CD4-positive, alpha-beta T cell treated with Interleukin-17A for 4 hours (primary cell): ENCODE results near the gene TRIM33.
A peak's percentile ranks its signal among the peaks of the same experiment; 100 is the strongest.

Experiments used
- DNase-seq: peaks from one replicate; pipeline ENCODE4 v3.0.0-alpha.2; 2020; ENCODE audit warnings: mixed read lengths

The TRIM33 gene

DNA sequence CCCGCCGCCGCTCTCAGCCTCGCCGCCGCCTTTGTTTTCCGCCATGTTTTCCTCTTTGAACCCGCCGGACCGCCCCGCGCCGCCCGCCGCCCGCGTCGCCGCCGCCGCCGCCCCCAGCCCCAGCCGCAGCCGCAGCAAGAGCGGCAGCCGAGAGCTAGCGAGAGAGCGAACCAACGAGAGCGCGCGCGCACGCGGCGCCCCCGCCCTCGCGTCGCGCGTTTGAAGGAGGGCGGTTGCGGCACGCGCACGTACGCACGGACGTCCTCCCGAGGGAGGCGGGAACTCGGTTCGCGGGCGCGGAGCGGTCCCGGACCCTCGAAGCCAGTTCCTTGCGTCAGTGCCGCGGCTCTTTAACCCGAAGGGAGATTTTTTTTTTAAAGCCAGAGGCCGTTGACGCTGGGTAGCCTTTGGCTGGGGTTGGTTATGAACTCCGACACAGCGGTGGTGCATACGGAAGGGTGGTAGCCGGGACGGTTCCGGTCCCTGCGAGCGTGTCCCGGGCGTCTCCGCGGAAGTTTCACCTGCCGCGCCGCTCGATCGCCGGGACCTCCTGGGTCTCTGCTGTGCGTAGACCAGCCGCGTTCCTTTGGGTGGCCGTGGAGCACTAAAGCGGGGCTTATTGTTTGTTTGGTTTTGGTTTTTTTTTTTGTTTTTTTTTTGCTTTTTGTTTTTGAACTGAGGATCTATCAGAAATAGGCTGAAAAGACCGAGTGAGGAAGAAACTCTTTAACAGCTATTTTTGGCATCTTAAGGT lies at the start of gene TRIM33:
Gene TRIM33, minus strand, starts transcription at position 172 of the 754 bp plus-strand sequence. Its CDS starts 127 bp downstream, at position 45.
- peak; percentile 95 for DNase-seq

DNA sequence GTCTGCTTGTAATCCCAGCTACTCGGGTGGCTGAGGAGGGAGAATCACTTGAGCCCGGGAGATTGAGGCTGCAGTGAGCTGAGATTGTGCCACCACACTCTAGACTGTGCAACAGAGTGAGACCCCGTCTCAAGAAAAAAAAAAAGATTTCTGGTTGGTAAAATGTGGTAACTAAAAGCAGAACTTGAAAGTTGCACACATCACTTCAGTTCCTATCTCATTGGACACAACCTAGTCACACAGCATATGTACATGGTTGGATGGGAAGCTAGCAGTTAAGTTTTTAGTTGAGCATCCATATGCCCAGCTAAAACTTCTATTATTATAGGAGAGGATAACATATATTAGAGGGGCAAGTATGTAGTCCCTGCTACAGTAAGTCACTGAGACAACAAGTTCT lies 48.4 kb upstream of the TRIM33 start:
- no peak for DNase-seq

GRCh38 chr1:114558544-114558943 lies 47.5 kb upstream of the TRIM33 start:
- DNase-seq = no peak

- no peak for DNase-seq
Measured at GRCh38 chr1:114554577-114554976, 43.6 kb upstream of the TRIM33 start.

- no peak for DNase-seq
Measured at GRCh38 chr1:114552106-114552639, 41.2 kb upstream of the TRIM33 start.

DNA sequence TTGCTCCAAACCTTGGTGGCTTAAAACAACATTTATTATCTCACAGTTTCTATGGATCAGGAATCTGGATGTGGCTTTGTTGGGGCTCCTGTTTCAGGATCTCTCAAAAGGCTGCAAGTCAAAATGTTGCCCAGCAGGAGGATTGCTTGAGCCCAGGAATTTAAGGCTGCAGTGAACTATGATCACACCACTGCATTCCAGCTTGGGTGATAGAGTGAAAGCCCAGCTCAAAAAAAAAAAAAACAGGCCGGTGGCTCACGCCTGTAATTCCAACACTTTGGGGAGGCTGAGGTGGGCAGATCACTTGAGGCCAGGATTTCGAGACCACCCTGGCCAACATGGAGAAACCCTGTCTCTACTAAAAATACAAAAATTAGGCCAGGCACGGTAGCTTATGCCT lies 40.4 kb upstream of the TRIM33 start:
- DNase-seq = no peak

DNA sequence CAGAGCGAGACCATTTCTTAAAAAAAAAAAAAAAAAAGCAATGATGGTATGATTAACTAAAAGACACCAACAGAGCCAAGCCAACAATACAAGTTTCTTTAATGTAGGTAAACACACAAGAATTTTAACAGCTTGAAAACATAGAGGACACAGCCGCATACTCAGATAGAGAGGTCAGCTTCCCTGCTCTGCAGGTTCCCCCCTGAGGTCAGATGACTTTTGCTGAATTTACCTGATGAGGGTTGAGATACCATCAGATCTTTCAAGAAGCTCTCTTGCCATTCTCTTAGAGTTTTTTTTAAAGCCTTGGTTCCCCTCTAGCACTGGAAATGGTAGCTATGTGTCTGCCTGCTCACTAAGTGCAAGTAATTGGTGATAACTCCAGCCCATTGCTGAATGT lies 39.3 kb upstream of the TRIM33 start:
- no peak for DNase-seq

DNA sequence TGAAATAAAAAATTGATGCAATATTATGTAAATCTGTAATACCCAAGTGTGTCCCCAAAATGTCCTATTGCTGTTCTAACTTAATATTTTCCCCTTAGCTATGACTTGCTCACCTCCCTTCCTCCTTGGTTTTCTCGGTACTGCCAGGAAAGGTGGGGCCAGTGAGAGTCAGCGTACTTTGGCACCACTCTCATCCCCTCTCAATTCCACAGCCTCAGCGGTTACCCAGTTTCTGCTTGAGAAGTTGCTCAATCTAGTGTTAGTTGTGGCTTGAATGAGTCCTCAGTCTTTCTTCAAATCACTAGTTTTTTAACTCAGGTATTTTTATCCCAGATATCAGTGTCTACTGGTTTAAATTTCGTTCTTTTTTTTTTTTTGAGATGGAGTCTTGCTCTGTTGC lies 38.1 kb upstream of the TRIM33 start:
- no peak for DNase-seq

- DNase-seq = no peak
Measured at GRCh38 chr1:114547076-114547475, 36.1 kb upstream of the TRIM33 start.

- DNase-seq = no peak
Measured at GRCh38 chr1:114545796-114546195, 34.8 kb upstream of the TRIM33 start.

GRCh38 chr1:114545315-114545714 lies 34.3 kb upstream of the TRIM33 start:
- no peak for DNase-seq

GRCh38 chr1:114540821-114541220 lies 29.8 kb upstream of the TRIM33 start:
- DNase-seq = no peak

DNA sequence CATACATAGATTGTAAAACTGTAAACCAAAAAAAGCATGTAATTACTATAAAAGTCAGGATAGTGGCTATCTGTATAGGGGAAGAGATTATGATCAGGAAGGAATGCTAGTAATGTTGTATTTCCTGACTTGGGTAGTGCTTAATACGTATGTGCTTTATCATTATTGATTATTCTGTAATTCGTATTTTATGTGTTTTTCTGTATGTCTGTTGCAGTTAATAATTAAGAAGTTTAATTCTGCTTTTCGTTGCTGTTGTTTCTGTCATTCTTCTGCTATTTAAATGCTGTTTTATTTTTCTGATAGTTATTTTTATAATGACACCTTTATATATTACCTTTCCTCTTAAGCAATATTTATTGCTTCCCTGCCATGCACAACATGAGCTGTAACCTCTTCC lies 29.3 kb upstream of the TRIM33 start:
- DNase-seq = no peak

GRCh38 chr1:114536043-114536442 lies 25.0 kb upstream of the TRIM33 start:
- DNase-seq = no peak

DNA sequence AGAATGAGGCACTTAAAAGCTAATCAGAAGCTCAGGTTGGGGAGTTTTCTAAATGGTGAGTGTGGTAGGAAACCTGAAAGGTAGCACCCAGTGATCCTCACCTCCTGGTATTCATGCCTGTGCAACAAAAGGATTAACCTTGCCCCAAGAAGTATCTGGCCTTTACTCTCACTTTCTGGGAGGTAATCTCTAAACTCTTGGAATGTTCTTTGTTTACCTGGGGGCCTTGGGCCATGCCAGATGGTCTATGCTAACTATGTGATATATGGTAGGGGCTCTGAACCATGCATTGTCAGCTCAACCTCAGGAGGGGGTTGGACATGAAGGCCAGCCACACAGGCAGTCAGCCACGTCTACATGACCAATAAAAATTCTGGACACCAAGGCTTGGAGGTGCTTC lies 24.4 kb upstream of the TRIM33 start:
- DNase-seq = no peak

GRCh38 chr1:114531094-114531493 lies 20.1 kb upstream of the TRIM33 start:
- no peak for DNase-seq

GRCh38 chr1:114530224-114530623 lies 19.2 kb upstream of the TRIM33 start:
- DNase-seq = no peak

GRCh38 chr1:114524944-114525343 lies 13.9 kb upstream of the TRIM33 start:
- DNase-seq = no peak

DNA sequence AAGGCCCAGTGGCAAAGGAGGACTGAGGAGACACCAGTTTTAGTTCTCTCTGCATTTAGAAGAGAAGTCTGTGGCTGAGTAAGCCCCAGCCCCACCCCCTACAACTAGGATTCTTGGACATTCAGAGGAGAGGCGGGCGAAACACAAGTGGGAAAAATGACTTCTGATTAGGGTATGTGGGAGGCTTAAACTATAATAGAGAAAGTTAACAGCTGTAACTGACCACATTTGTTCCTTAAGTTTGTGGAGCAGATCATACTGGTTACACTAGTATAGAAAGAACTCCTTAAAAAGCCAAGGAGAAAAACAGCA lies 11.2 kb upstream of the TRIM33 start:
- no peak for DNase-seq

GRCh38 chr1:114521396-114522263 lies 10.6 kb upstream of the TRIM33 start:
- DNase-seq = no peak

GRCh38 chr1:114517348-114517747 lies 6.3 kb upstream of the TRIM33 start:
- DNase-seq = no peak

DNA sequence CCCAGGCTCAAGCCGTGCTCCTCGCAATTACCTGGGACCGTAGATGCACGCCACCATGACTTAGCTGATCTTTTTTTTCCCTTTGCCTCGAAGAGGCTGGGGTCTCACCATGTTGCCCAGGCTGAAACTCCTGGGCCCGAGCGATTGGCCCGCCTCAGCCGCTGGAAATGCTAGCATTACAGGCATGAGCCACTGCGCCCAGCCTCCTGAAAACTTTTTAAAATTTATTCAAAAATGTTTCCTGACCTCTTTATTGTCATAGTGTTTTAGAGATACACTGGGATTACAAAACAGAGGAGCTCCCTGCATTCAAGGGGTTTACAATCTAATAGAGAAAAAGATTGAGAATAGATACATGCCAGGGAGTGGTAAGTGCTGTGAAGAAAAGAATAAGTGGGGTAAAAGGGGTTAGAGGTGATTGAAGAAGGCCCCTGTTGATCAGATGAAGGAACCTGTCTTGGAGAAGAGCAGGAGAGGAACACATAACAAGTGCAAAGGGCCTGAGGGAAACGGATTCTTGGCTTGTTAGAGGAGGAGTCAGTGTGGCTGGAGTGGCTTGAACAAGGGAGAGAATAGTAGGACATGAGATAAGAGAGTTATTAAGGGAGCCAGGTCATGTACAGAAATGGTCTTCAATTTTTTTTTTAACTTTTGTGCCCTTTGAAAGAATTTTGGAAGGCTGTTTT lies 1.7 kb upstream of the TRIM33 start:
- no peak for DNase-seq

- peak; percentile 59 for DNase-seq
Measured at GRCh38 chr1:114510274-114511031, 550 bp downstream of the TRIM33 start.
